PC-3 (cell line): ENCODE results near the gene SH3RF2.

Source experiments
- CTCF ChIP-seq: fragments of 300-600 bp; sonication (generic); conservative IDR thresholded peaks from 2 replicates; pipeline ENCODE4 v1.5.1; 2017; ENCODE audit warnings: antibody characterized with exemption, low read depth, mild to moderate bottlenecking, low read length
- EZH2 ChIP-seq: fragments of 300-600 bp; sonication (generic); IDR thresholded peaks from one replicate; pipeline ENCODE4 v1.6.1; 2017; ENCODE audit warnings: antibody characterized with exemption, mild to moderate bottlenecking, low read length; ENCODE audit not compliant: unreplicated experiment

- TF ChIP-seq CTCF (no peak), EZH2 (no peak)
Measured at GRCh38 chr5:145984072-145984471, 47.7 kb downstream of the SH3RF2 start.
